Neutrophil (primary cell): ENCODE measurements around the gene OSBP2.

Source experiments
- H3K27ac ChIP-seq: fragments of 200-600 bp; sonication (generic); 2 replicates; pipeline ENCODE4 v1.5.1; 2016; ENCODE audit warnings: mild to moderate bottlenecking, moderate library complexity
- H3K27me3 ChIP-seq: fragments of 200-600 bp; sonication (generic); 2 replicates; pipeline ENCODE4 v1.6.0; 2016; ENCODE audit warnings: mild to moderate bottlenecking
- H3K36me3 ChIP-seq: fragments of 200-600 bp; sonication (generic); 2 replicates; pipeline ENCODE4 v1.5.1; 2017
- H3K4me1 ChIP-seq, 2 experiments: fragments of 200-600 bp in 1 of 2; sonication (generic) in 1 of 2; 1 replicate in 1 of 2; 2 replicates in 1 of 2; pipeline versions ENCODE4 v1.5.1 to v1.6.1; 2013 to 2016; ENCODE audit warnings: low read depth in 1 of 2, low read length in 1 of 2, mild to moderate bottlenecking in 1 of 2, moderate library complexity in 1 of 2; ENCODE audit not compliant: control insufficient read depth in 1 of 2, insufficient read depth in 1 of 2
- H3K4me3 ChIP-seq, 2 experiments: fragments of 200-600 bp in 1 of 2; sonication (generic) in 1 of 2; 1 replicate in 1 of 2; 2 replicates in 1 of 2; pipeline ENCODE4 v1.5.1; 2013 to 2016; ENCODE audit warnings: low read depth in 1 of 2, low read length in 1 of 2, mild to moderate bottlenecking in 1 of 2, moderate library complexity in 1 of 2
- H3K9me3 ChIP-seq: fragments of 200-600 bp; sonication (generic); 2 replicates; pipeline ENCODE4 v1.5.1; 2016
- TF ChIP-seq, protein P1 (sequence below): fragments of 200-600 bp; sonication (generic); IDR thresholded peaks from 2 replicates; pipeline ENCODE4 v1.5.1; 2016; ENCODE audit warnings: antibody characterized with exemption

The OSBP2 gene

DNA sequence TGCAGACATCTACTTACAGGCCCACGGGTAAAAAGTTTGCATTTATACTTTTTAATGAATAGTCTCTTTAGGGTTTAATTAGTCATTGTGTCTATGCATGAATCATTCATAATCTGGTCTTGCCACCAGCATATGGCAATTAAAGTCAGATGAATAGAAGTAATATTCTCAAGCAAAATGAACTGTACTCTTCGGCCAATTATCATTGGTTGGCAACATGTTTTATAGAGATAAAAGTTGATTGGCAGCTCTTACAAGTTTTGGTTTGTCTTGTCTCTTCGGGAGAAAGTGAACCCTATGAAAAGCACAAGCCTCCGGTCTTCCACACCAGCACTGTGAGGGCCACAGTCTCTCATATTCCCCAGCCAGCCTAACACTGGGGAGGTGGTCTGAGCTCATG lies 97.8 kb downstream of the OSBP2 start:
- H3K4me1 ChIP-seq, result no peaks in the 10 kb centered on the region
- no peaks in the 10 kb centered on the region for H3K9me3 ChIP-seq
- no peaks in the 10 kb centered on the region for H3K27me3 ChIP-seq

DNA sequence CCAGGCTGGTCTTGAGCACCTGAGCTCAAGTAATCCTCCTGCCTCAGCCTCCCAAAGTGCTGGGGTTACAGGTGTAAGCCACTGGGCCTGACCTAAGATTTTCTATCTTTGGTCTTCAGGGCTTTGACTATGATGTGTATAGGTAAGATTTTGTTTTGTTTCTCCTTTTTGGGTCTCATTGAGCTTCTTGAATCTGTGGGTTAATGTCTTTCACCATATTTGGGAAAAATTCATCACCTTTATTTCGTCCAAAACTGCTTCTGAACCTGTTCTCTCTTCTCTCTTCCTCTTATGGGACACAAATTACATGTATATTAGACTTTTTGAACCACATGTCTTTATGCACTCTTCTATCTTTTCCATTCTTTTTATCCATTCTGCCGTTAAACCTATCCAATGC lies 100.4 kb downstream of the OSBP2 start:
- Histone ChIP-seq H3K27ac (no peak overlapping the region), H3K4me1 (no peaks in the 10 kb centered on the region), H3K4me3 (no peak overlapping the region), H3K9me3 (no peaks in the 10 kb centered on the region), H3K27me3 (peaks cover 9% of the 10 kb centered on the region), H3K36me3 (no peaks in the 10 kb centered on the region)
- TF ChIP-seq, protein P1, sequence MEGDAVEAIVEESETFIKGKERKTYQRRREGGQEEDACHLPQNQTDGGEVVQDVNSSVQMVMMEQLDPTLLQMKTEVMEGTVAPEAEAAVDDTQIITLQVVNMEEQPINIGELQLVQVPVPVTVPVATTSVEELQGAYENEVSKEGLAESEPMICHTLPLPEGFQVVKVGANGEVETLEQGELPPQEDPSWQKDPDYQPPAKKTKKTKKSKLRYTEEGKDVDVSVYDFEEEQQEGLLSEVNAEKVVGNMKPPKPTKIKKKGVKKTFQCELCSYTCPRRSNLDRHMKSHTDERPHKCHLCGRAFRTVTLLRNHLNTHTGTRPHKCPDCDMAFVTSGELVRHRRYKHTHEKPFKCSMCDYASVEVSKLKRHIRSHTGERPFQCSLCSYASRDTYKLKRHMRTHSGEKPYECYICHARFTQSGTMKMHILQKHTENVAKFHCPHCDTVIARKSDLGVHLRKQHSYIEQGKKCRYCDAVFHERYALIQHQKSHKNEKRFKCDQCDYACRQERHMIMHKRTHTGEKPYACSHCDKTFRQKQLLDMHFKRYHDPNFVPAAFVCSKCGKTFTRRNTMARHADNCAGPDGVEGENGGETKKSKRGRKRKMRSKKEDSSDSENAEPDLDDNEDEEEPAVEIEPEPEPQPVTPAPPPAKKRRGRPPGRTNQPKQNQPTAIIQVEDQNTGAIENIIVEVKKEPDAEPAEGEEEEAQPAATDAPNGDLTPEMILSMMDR, result no peak

More for the DNA sequence above, 97.8 kb downstream of the OSBP2 start:
- H3K36me3 ChIP-seq, result no peaks in the 10 kb centered on the region
- TF ChIP-seq, protein P1, result no peak
- H3K4me3 ChIP-seq, result no peak overlapping the region
- H3K27ac ChIP-seq, result no peak overlapping the region

DNA sequence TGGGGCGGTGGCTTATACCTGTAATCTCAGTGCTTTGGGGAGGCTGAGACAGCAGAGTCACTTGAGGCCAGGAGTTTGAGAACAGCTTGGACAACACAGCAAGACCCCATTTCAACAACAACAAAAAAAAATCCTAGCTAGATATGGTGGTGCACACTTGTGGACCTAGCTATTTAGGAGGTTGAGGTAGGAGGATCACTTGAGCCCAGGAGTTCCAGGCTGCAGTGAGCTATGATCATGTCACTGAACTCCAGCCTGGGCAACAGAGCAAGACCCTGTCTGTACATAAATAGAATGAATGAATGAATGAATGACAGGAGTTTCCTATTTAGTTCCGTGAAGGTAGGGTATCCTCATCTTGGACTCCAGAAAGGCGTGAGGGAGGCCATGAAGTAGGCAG lies 107.0 kb downstream of the OSBP2 start:
- peaks cover 73% of the 10 kb centered on the region for H3K27me3 ChIP-seq
- H3K27ac ChIP-seq, result no peak overlapping the region
- TF ChIP-seq, protein P1, result no peak
- no peaks in the 10 kb centered on the region for H3K4me1 ChIP-seq
- no peaks in the 10 kb centered on the region for H3K36me3 ChIP-seq
- no peaks in the 10 kb centered on the region for H3K9me3 ChIP-seq
- H3K4me3 ChIP-seq, result no peak overlapping the region

DNA sequence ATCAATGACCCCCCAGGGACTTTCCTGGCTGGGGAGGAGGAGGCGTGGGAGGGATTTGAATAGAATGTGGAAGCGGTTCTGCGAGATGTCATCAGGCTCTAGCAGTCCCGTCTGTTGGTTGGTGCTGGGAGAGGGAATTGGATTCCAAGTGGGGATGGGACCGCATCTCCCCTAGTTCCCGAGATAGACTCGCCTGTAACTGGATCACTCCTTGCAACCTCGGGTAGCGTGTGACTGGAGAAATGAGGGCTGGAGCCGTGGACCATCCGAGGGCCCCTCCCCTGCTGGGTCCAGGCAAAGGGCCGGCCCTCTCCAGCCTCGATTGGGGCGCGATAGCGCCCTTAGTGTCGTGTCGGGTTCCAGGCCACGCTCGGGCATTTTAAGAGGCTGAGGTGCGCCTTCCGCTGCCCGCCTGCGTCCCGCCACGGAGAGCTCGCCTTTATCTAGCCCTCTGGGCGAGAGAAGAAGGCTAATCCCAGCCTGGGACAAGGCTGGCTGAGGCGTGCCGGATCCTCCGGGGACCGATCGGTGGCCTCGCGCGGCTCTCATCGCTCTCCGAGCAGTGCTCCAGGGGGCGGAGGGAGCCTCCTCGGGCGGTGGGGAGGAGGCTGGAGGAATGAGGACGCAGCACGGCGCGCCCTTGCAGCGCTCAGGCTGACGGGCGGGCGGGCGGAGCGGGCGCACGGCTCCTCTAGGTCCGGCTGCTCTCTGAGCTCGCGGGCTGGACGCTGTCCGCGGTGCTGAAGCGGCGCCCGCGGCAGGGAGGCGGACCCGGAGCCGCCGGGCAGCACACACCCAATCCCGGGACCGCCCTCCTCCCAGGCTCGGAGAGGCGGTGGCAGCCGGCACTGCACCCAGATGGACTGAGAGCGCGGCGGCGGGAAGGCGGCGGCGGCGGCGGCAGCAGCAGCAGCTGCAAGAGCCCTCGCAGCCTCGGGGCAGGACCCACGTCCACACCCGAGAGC lies 107.8 kb downstream of the OSBP2 start:
- Histone ChIP-seq H3K4me3 (no peak overlapping the region), H3K27me3 (peaks cover 76% of the 10 kb centered on the region), H3K4me1 (no peaks in the 10 kb centered on the region), H3K36me3 (no peaks in the 10 kb centered on the region), H3K27ac (no peak overlapping the region), H3K9me3 (no peaks in the 10 kb centered on the region)
- TF ChIP-seq, protein P1, result no peak

DNA sequence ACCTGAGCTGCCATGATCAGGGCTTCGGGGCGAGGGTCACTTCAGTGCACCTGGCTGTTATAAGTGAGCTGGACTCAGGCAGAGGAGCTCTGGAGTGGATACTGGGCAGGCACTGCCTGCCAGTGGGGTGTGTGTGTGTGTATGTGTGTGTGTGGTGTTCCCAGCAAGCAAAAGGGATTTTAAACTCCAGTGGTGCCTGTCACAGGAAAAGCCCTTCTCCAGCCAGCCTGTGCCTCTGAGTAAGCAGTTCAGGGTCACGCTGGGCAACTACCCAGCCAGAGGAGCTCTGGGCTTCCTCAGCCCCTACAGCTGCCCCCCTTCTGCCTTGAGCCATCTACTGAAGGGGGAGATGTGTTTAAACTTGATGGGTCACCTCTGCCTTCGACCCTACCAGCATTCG lies 109.0 kb downstream of the OSBP2 start:
- Histone ChIP-seq H3K36me3 (no peaks in the 10 kb centered on the region), H3K27me3 (peaks cover 76% of the 10 kb centered on the region), H3K9me3 (no peaks in the 10 kb centered on the region), H3K27ac (no peak overlapping the region), H3K4me1 (no peaks in the 10 kb centered on the region), H3K4me3 (no peak overlapping the region)
- TF ChIP-seq, protein P1, result no peak
